GM12878 (cell line): ENCODE results near the gene CD151. TPM values are rescaled to one million over a fixed set of nuclear protein-coding genes. Genes with fewer than 3 reads are reported as not detected.

Source experiments
- ATAC-seq: fragments of 200-7000 bp; cut with Tn5 transposase; 3 replicates; pipeline ENCODE4 v1.9.1; 2020; ENCODE audit warnings: mild to moderate bottlenecking, moderate library complexity
- BruUV-seq: library from RNA; stranded (reverse); fragments of 400-500 nt; replicated peaks from 2 replicates; lab custom pipeline; 2021; lab: Mats Ljungman, UMichigan
- CTCF ChIA-PET: fragments of 300-600 bp; sonication (Branson Sonifier 250); formaldehyde crosslinking; extraction: SDS; loops from one replicate; lab custom pipeline; 2021; ENCODE audit warnings: inconsistent platforms; lab: Yijun Ruan, JAX
- POLR2A ChIA-PET: fragments of 350-600 bp; formaldehyde crosslinking; extraction: SDS; loops from one replicate; lab custom pipeline; 2021; ENCODE audit warnings: inconsistent platforms; lab: Charles Lee
- RAD21 ChIA-PET: fragments of 300-600 bp; sonication (Branson Sonifier 250); formaldehyde crosslinking; loops from one replicate; lab custom pipeline; 2023; ENCODE audit warnings: antibody characterized with exemption; ENCODE audit not compliant: unreplicated experiment; lab: Charles Lee
- SMC1A ChIA-PET: fragments of 300-600 bp; sonication (Branson Sonifier 250); formaldehyde crosslinking; loops from one replicate; lab custom pipeline; 2023; ENCODE audit not compliant: unreplicated experiment, uncharacterized antibody; lab: Charles Lee
- DNase-seq: peaks from one replicate; pipeline ENCODE4 v3.0.0-alpha.2; 2011; ENCODE audit warnings: low read depth, low spot score
- FAIRE-seq: peaks from 3 replicates; lab custom pipeline; 2011; peaks lifted over from hg19 to GRCh38; lab: Jason Lieb, UNC
- H2AFZ ChIP-seq: 2 replicates; pipeline ENCODE4 v1.6.0; 2011; ENCODE audit warnings: low read depth, low read length, control low read depth; ENCODE audit not compliant: control insufficient read depth
- H3K27ac ChIP-seq: 2 replicates; pipeline ENCODE4 v1.5.1; 2011; ENCODE audit warnings: control low read depth; ENCODE audit not compliant: control insufficient read depth, insufficient read depth
- H3K27me3 ChIP-seq, 2 experiments: replicated peaks in 1 of 2; 2 replicates each; pipeline versions ENCODE4 v1.6.0 to v1.6.1; 2011; ENCODE audit warnings: low read length in 1 of 2; ENCODE audit not compliant: control insufficient read depth in 2 of 2, insufficient read depth in 2 of 2
- H3K36me3 ChIP-seq, 2 experiments: 2 replicates each; pipeline ENCODE4 v1.5.1; 2011; ENCODE audit warnings: low read length in 1 of 2; ENCODE audit not compliant: control insufficient read depth in 2 of 2, insufficient read depth in 2 of 2
- H3K4me1 ChIP-seq: 2 replicates; pipeline ENCODE4 v1.6.1; 2011; ENCODE audit warnings: mild to moderate bottlenecking, low read length, moderate library complexity, mixed read lengths; ENCODE audit not compliant: control insufficient read depth, insufficient read depth
- H3K4me2 ChIP-seq: 2 replicates; pipeline ENCODE4 v1.6.0; 2011; ENCODE audit warnings: control low read depth; ENCODE audit not compliant: control insufficient read depth, insufficient read depth
- H3K4me3 ChIP-seq: fragments of 200-600 bp; sonication (generic); 2 replicates; pipeline ENCODE4 v1.5.1; 2016
- H3K79me2 ChIP-seq: 2 replicates; pipeline ENCODE4 v1.6.0; 2011; ENCODE audit warnings: low read length; ENCODE audit not compliant: control insufficient read depth, insufficient read depth
- H3K9ac ChIP-seq: 2 replicates; pipeline ENCODE4 v1.8.0; 2011; ENCODE audit warnings: low read length, control low read depth, mixed read lengths; ENCODE audit not compliant: control insufficient read depth, insufficient read depth
- H3K9me3 ChIP-seq: replicated peaks from 3 replicates; pipeline ENCODE4 v1.5.1; 2011; ENCODE audit warnings: mild to moderate bottlenecking, low read length; ENCODE audit not compliant: control insufficient read depth, insufficient read depth
- H4K20me1 ChIP-seq: 2 replicates; pipeline ENCODE4 v1.6.0; 2011; ENCODE audit not compliant: control insufficient read depth, insufficient read depth
- BACH1 ChIP-seq: fragments of 450-650 bp; IDR thresholded peaks from 2 replicates; pipeline ENCODE4 v1.6.1; 2017; ENCODE audit warnings: mild to moderate bottlenecking, borderline replicate concordance
- BHLHE40 ChIP-seq, 2 experiments: fragments of 450-650 bp in 1 of 2; IDR thresholded peaks; 2 replicates each; pipeline ENCODE4 v1.6.1; 2011 to 2017; ENCODE audit warnings: low read depth in 2 of 2, borderline replicate concordance in 1 of 2, improper control_type of control experiment in 1 of 2, low read length in 1 of 2, mild to moderate bottlenecking in 1 of 2
- BMI1 ChIP-seq: fragments of 450-650 bp; IDR thresholded peaks from 2 replicates; pipeline ENCODE4 v1.6.1; 2016; ENCODE audit warnings: mild to moderate bottlenecking, moderate library complexity, borderline replicate concordance
- CREM ChIP-seq: IDR thresholded peaks from 2 replicates; pipeline ENCODE4 v1.6.1; 2014; ENCODE audit warnings: antibody characterized with exemption, low read depth
- HDGF ChIP-seq: fragments of 450-650 bp; IDR thresholded peaks from 2 replicates; pipeline ENCODE4 v1.6.1; 2016; ENCODE audit warnings: antibody characterized with exemption
- IKZF1 ChIP-seq: fragments of 450-650 bp; conservative IDR thresholded peaks from 2 replicates; pipeline ENCODE4 v1.6.1; 2017; ENCODE audit warnings: antibody characterized with exemption, mild to moderate bottlenecking
- IKZF2 ChIP-seq, 2 experiments: fragments of 450-650 bp; IDR thresholded peaks; 2 replicates each; pipeline ENCODE4 v1.6.1; 2017; ENCODE audit warnings: mild to moderate bottlenecking in 2 of 2, moderate library complexity in 2 of 2
- MTA2 ChIP-seq: fragments of 450-650 bp; IDR thresholded peaks from 2 replicates; pipeline ENCODE4 v1.6.1; 2016; ENCODE audit warnings: low read depth, mild to moderate bottlenecking, moderate library complexity
- MXI1 ChIP-seq: fragments of 150-350 bp; IDR thresholded peaks from 2 replicates; pipeline ENCODE4 v1.6.1; 2011; ENCODE audit warnings: low read depth, mild to moderate bottlenecking, inconsistent platforms, low read length, improper control_type of control experiment
- NR2F1 ChIP-seq: fragments of 450-650 bp; conservative IDR thresholded peaks from 2 replicates; pipeline ENCODE4 v1.6.1; 2017; ENCODE audit warnings: mild to moderate bottlenecking
- RAD51 ChIP-seq: fragments of 450-650 bp; IDR thresholded peaks from 2 replicates; pipeline ENCODE4 v1.6.1; 2016; ENCODE audit warnings: moderate library complexity, mild to moderate bottlenecking, inconsistent platforms
- SMARCA5 ChIP-seq: fragments of 450-650 bp; IDR thresholded peaks from 2 replicates; pipeline ENCODE4 v1.6.1; 2017; ENCODE audit warnings: mild to moderate bottlenecking
- WGBS: methylation state at CpG from one replicate; pipeline ENCODE4 v1.1.6; 2016; ENCODE audit warnings: low lambda C conversion rate; ENCODE audit not compliant: insufficient replicate concordance, insufficient coverage; ENCODE audit errors: missing lambda C conversion rate; 5-methylcytosine and 5-hydroxymethylcytosine counted together
- in situ Hi-C: fragments of 300-500 bp; cut with MboI; formaldehyde crosslinking; loops from 9 replicates; pipeline ENCODE4 v1.14.3; 2018; ENCODE audit warnings: mixed read lengths
- intact Hi-C: fragments of 100-400 bp; cut with micrococcal nuclease; formaldehyde crosslinking; loops from one replicate; pipeline ENCODE4 v1.14.2; 2022; ENCODE audit not compliant: unreplicated experiment
- polyA plus RNA-seq, 11 experiments: library from polyadenylated mRNA; depleted of rRNA in 4 of 11; unstranded in 6 of 11; stranded (reverse) in 5 of 11; fragments of >200 nt; fragmentation: Nextera tagmentation in 4 of 11; fragmentation: Illumina TruSeq in 1 of 11; extraction: Ambion mirVana in 4 of 11; extraction: Trizol in 1 of 11; gene quantifications; 1 replicate in 1 of 11; 2 replicates in 10 of 11; pipeline versions ENCODE4 v1.2.1 to v1.2.3, GENCODE V29; 2011 to 2016; ENCODE audit warnings: inconsistent platforms in 2 of 11, missing spikeins in 2 of 11, low read depth in 1 of 11
- total RNA-seq, 4 experiments: library from RNA; depleted of rRNA in 3 of 4; stranded (reverse); fragments of >200 nt in 3 of 4; fragmentation: Illumina TruSeq in 1 of 4; extraction: Trizol in 1 of 4; gene quantifications; 2 replicates each; pipeline versions ENCODE4 v1.2.1 to v1.2.3, GENCODE V29; 2013 to 2021

The CD151 gene
- total and polyA plus RNA-seq, 10 of the 15 experiments (the other 5 are each of a cell fraction or from before 2014, with no cell fraction given): 0.52 to 41.7 (median 14.7) TPM

DNA sequence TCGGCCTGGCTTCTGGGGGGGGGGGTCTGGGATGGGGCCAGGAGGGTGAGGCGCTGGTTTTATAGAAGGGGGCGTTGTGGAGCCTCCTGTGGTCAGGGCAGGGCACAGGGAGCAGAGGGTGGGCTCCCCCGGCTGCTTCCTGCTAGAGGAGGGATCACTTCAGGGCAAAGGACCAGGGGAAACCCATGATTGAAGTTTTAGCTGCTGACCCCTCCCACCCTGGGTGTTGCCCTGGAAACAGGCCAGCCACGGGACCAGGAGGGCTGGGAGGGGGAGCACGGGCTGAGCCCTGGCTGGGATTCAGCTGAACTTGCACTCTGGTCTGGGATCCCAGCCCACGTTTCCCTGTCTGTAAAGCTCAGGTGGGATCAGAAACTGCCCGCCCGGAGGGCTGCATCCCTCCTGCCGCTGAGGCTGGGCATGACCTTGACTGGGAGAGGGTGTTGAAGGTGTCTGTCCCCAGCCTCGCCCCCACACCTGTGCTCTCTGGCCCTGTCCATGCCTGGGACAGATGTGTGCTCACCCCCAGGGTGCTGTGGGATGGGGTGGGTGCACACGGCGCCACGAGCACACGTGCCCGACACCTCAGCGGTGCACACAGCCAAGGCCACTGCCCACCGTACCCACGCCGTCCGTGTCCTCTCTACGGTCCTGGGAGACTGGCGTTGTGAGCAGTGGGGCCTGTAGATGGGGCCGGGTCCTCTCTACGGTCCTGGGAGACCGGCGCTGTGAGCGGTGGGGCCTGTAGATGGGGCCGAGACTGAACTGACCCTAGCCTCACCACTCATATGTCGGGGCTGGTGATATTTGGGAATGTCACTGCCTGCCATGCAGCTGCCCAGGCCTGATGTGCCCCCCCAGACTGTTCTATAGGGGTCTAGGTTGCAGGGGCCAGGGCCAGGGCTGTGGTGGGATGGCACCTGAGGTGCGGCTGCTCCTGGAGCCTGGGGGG, 12.2 kb downstream of the CD151 start:
- H3K4me3 ChIP-seq: no peak overlapping the region
- H3K27ac ChIP-seq: no peak overlapping the region
- no peaks in the 10 kb centered on the region for H3K9me3 ChIP-seq
- no peak for DNase-seq
- ATAC-seq: peak; percentile 33
- ChIA-PET SMC1A (no interaction called here), RAD21 (interaction anchor here (1.2 to 1.9 kb wide), 3 partner anchors 13 to 206 kb away, joined by 3 to 5 read pairs (median 3); no protein-coding TSS in a partner anchor), CTCF (interaction anchor here (0.7 to 1.6 kb wide), 3 partner anchors 36 to 207 kb away, joined by 3 read pairs; partner anchors contain the start of gene RPLP2), POLR2A (interaction anchor here (0.5 to 2.7 kb wide), 4 partner anchors 26 to 95 kb away, joined by 3 to 7 read pairs (median 4); partner anchors contain the start of genes PNPLA2 and RPLP2)
- no TSS peak for BruUV-seq
- H3K4me1 ChIP-seq: peaks cover 15% of the 10 kb centered on the region
- H3K79me2 ChIP-seq: peaks cover 20% of the 10 kb centered on the region
- WGBS: 37% methylated on average over 29 of the region's 31 CpGs
- H3K9ac ChIP-seq: no peak overlapping the region
- intact Hi-C loops: loop anchor here (5.0 kb wide), 1 partner anchor 67 kb away; the partner anchor contains the start of gene CHID1
- peaks cover 0 to 3% of the 10 kb centered on the region in 2 experiments; a peak in 2 of 4 replicates for H3K36me3 ChIP-seq
- in situ Hi-C loops: loop anchor here (10.0 kb wide), 2 partner anchors 210 to 1010 kb away; partner anchors contain the start of gene LSP1
- TF ChIP-seq CREM (no peak), MXI1 (peak; percentile 34; the same call in 1 of the 2 replicates), BACH1 (0 out of 2 replicates have a peak, but pooled peaks have one; percentile 5), IKZF1 (peak; percentile 24; the same call in 1 of the 2 replicates), BHLHE40 (IDR thresholded peaks at IDR 0.05; ENCODE audit: borderline replicate concordance in 1 of 2, low read depth in 2 of 2, low read length in 1 of 2) (peak; percentile 45 to 76; a peak in 2 of 4 replicates), HDGF (peak; percentile 72; the same call in 1 of the 2 replicates), NR2F1 (0 out of 2 replicates have a peak, but pooled peaks have one; percentile 15), BMI1 (0 out of 2 replicates have a peak, but pooled peaks have one; percentile 21), MTA2 (peak; percentile 26; the same call in 1 of the 2 replicates), IKZF2 (IDR thresholded peaks at IDR 0.05) (no peak), SMARCA5 (no peak), RAD51 (no peak)
- H2AFZ ChIP-seq: no peak overlapping the region
- H3K27me3 ChIP-seq: no peaks in the 10 kb centered on the region; a peak in 1 of 4 replicates
- FAIRE-seq: no peak
- H3K4me2 ChIP-seq: peak overlapping the region; percentile 22; the same call in 1 of the 2 replicates
- no peaks in the 10 kb centered on the region; the same call in 1 of the 2 replicates for H4K20me1 ChIP-seq
